Measurements from ENCODE around the gene NUDT4.

DNA sequence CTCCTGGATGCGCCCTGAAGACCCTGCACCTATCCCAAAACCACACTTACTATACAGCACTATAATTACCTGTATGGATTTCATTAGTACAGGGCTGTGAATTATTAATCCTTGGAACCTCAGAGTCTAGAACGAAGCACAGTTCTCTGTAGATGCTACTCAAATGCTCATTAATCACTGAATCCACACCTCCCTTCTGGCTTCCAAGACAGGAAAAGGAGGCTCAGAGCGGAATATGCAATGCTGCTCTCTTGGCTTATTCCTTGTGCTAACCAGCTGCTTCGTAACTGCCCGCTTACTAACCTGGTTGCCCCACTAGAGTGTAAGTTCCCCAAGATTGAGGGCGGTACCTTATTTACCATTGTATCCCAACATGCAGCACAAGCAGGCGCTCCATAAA is 39.1 kb upstream of the NUDT4 start:
- TF ChIP-seq CTCF (IDR thresholded peaks at IDR 0.05) (no peak), POLR2A (IDR thresholded peaks at IDR 0.05) (no peak)

All from Peyer's patch (tissue), 4 donors.